Caco-2 (cell line): ENCODE results near the gene RPL35. TPM values are rescaled to one million over a fixed set of nuclear protein-coding genes. Genes with fewer than 3 reads are reported as not detected.

ENCODE experiments used
- BruUV-seq: library from RNA; stranded (reverse); fragments of 400-500 nt; replicated peaks from 2 replicates; lab custom pipeline; 2021; lab: Mats Ljungman, UMichigan
- CTCF ChIA-PET: fragments of 300-600 bp; sonication (Branson Sonifier 250); formaldehyde crosslinking; loops from one replicate; lab custom pipeline; 2022; ENCODE audit warnings: antibody characterized with exemption; lab: Charles Lee
- POLR2A ChIA-PET: fragments of 300-600 bp; sonication (Branson Sonifier 250); formaldehyde crosslinking; loops from one replicate; lab custom pipeline; 2022; ENCODE audit warnings: antibody characterized with exemption; lab: Charles Lee
- DNase-seq, 2 experiments: peaks; one replicate each; pipeline versions ENCODE4 v3.0.0 to v3.0.0-alpha.2; 2020 to 2022
- H3K27me3 ChIP-seq: replicated peaks from 2 replicates; pipeline ENCODE4 v1.6.0; 2011; ENCODE audit warnings: low read length; ENCODE audit not compliant: control insufficient read depth, insufficient read depth
- H3K36me3 ChIP-seq: 2 replicates; pipeline ENCODE4 v1.5.1; 2011; ENCODE audit warnings: low read length; ENCODE audit not compliant: control insufficient read depth, insufficient read depth
- H3K4me1 ChIP-seq: fragments of 250-450 bp; sonication (Bioruptor Pico); 2 replicates; pipeline ENCODE4 v1.5.1; 2020; ENCODE audit warnings: mild to moderate bottlenecking
- H3K4me3 ChIP-seq: 2 replicates; pipeline ENCODE4 v1.5.1; 2011; ENCODE audit warnings: low read depth, mild to moderate bottlenecking, control low read depth, low read length
- H3K9me3 ChIP-seq: fragments of 250-450 bp; sonication (Bioruptor Pico); 2 replicates; pipeline ENCODE4 v1.5.1; 2020; ENCODE audit warnings: mild to moderate bottlenecking, moderate library complexity
- H3K27ac Mint-ChIP-seq: one replicate; pipeline ENCODE4 v1.8.0; 2022; ENCODE audit warnings: mixed read lengths; ENCODE audit not compliant: unreplicated experiment
- H3K27me3 Mint-ChIP-seq: one replicate; pipeline ENCODE4 v1.8.0; 2022; ENCODE audit warnings: mixed read lengths; ENCODE audit not compliant: insufficient read depth, unreplicated experiment
- H3K36me3 Mint-ChIP-seq: one replicate; pipeline ENCODE4 v1.8.0; 2022; ENCODE audit warnings: mild to moderate bottlenecking, mixed read lengths; ENCODE audit not compliant: insufficient read depth, unreplicated experiment
- H3K4me1 Mint-ChIP-seq: one replicate; pipeline ENCODE4 v1.8.0; 2022; ENCODE audit warnings: low read depth, mixed read lengths; ENCODE audit not compliant: unreplicated experiment
- H3K4me3 Mint-ChIP-seq: one replicate; pipeline ENCODE4 v1.8.0; 2022; ENCODE audit warnings: mild to moderate bottlenecking, moderate library complexity, mixed read lengths; ENCODE audit not compliant: unreplicated experiment
- H3K9me3 Mint-ChIP-seq: one replicate; pipeline ENCODE4 v1.8.0; 2022; ENCODE audit warnings: mixed read lengths; ENCODE audit not compliant: unreplicated experiment
- intact Hi-C: fragments of 100-400 bp; cut with micrococcal nuclease; formaldehyde crosslinking; loops from one replicate; pipeline ENCODE4 v1.10.0; 2022; ENCODE audit not compliant: unreplicated experiment
- total RNA-seq: library from RNA; stranded (reverse); gene quantifications from 2 replicates; pipeline ENCODE4 v1.2.3, GENCODE V29; 2022
- TF ChIP-seq, protein P1 (sequence below), 2 experiments: fragments of 200-600 bp in 1 of 2; IDR thresholded peaks; 1 replicate in 1 of 2; 2 replicates in 1 of 2; pipeline versions ENCODE4 v1.5.1 to v1.8.0; 2011 to 2022; ENCODE audit warnings: antibody characterized with exemption in 1 of 2, control low read depth in 1 of 2, inconsistent platforms in 1 of 2, low read depth in 1 of 2, low read length in 1 of 2, mild to moderate bottlenecking in 1 of 2, moderate library complexity in 1 of 2; ENCODE audit not compliant: insufficient read depth in 1 of 2, severe bottlenecking in 1 of 2, unreplicated experiment in 1 of 2

RPL35 gene
- total RNA-seq, 1 experiment from 2014 or later: 1,528 TPM

DNA sequence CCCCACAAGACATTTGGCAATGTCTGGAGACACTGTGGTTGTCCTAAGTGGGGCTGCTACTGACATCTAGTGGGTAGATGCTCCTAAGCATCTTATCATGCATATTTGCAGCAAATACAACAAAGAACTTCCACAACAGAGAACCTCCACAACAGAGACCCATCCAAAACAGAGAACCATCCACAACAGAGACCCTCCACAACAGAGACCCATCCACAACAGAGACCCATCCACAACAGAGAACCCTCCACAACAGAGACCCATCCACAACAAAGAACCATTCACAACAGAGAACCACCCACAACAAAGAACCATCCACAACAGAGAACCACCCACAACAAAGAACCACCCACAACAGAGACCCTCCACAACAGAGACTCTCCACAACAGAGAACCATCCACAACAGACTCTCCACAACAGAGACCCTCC lies 33.0 kb upstream of the RPL35 start:
- CTCF ChIA-PET: no interaction called here
- no peaks in the 10 kb centered on the region for H3K27me3 ChIP-seq
- Mint-ChIP-seq H3K27ac (no peak overlapping the region), H3K4me3 (no peak overlapping the region), H3K9me3 (no peaks in the 10 kb centered on the region), H3K36me3 (peaks cover 28% of the 10 kb centered on the region), H3K27me3 (no peaks in the 10 kb centered on the region), H3K4me1 (no peaks in the 10 kb centered on the region)
- no TSS peak for BruUV-seq
- H3K36me3 ChIP-seq: no peaks in the 10 kb centered on the region
- H3K9me3 ChIP-seq: no peaks in the 10 kb centered on the region
- POLR2A ChIA-PET: no interaction called here
- peak in 1 of 2 experiments; percentile 43 for DNase-seq
- TF ChIP-seq, protein P1, sequence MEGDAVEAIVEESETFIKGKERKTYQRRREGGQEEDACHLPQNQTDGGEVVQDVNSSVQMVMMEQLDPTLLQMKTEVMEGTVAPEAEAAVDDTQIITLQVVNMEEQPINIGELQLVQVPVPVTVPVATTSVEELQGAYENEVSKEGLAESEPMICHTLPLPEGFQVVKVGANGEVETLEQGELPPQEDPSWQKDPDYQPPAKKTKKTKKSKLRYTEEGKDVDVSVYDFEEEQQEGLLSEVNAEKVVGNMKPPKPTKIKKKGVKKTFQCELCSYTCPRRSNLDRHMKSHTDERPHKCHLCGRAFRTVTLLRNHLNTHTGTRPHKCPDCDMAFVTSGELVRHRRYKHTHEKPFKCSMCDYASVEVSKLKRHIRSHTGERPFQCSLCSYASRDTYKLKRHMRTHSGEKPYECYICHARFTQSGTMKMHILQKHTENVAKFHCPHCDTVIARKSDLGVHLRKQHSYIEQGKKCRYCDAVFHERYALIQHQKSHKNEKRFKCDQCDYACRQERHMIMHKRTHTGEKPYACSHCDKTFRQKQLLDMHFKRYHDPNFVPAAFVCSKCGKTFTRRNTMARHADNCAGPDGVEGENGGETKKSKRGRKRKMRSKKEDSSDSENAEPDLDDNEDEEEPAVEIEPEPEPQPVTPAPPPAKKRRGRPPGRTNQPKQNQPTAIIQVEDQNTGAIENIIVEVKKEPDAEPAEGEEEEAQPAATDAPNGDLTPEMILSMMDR (IDR thresholded peaks at IDR 0.05; ENCODE audit: insufficient read depth in 1 of 2, low read depth in 1 of 2, low read length in 1 of 2, severe bottlenecking in 1 of 2, unreplicated experiment in 1 of 2): peak; percentile 40 to 52
- intact Hi-C loops: loop anchor here (1.0 kb wide), 1 partner anchor 37 kb away; no protein-coding TSS in a partner anchor
- peaks cover 16% of the 10 kb centered on the region for H3K4me1 ChIP-seq
- H3K4me3 ChIP-seq: no peak overlapping the region

DNA sequence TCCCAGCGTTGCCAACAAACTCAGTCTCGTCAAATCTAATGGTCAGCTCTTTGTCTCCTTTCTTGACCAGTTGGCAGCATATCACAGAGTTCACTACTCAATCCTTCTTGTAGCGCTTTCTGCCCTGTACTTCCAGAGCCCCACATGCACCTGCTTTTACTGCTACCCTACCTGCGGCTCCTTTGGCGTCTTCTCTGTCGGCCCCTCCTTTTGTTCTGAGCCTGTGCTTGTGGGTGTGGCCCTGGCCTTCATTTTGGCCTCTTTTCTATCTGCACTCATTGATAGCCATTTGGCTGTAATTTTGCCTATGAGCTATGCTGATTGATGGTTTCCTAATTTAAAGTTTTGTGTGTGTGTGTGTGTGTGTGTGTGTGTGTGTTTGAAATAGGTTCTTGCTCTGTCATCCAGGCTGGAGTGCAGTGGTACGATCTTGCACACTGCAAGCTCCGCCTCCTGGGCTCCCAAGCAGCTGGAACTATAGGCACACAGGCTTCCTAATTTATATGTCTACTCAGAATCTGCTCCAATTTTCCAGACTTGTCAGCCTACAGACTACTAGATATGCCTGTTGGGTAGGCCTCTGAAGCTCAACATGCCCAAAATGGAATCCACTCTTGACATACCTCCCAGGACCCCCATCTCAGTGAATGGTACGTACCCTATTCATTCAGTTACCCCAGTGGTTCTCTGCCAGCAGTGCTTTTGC lies 32.4 kb upstream of the RPL35 start:
- H3K9me3 Mint-ChIP-seq: no peaks in the 10 kb centered on the region
- no peak overlapping the region for H3K27ac Mint-ChIP-seq
- Histone ChIP-seq H3K4me3 (no peak overlapping the region), H3K27me3 (no peaks in the 10 kb centered on the region), H3K4me1 (peaks cover 16% of the 10 kb centered on the region), H3K9me3 (no peaks in the 10 kb centered on the region), H3K36me3 (no peaks in the 10 kb centered on the region)
- H3K4me3 Mint-ChIP-seq: no peak overlapping the region
- intact Hi-C loops: loop anchor here (1.0 kb wide), 1 partner anchor 37 kb away; no protein-coding TSS in a partner anchor
- POLR2A ChIA-PET: no interaction called here
- no peak for DNase-seq
- H3K36me3 Mint-ChIP-seq: peaks cover 32% of the 10 kb centered on the region
- BruUV-seq: no TSS peak
- H3K4me1 Mint-ChIP-seq: no peaks in the 10 kb centered on the region
- TF ChIP-seq, protein P1 (IDR thresholded peaks at IDR 0.05; ENCODE audit: insufficient read depth in 1 of 2, low read depth in 1 of 2, low read length in 1 of 2, severe bottlenecking in 1 of 2, unreplicated experiment in 1 of 2): no peak
- CTCF ChIA-PET: no interaction called here
- no peaks in the 10 kb centered on the region for H3K27me3 Mint-ChIP-seq

DNA sequence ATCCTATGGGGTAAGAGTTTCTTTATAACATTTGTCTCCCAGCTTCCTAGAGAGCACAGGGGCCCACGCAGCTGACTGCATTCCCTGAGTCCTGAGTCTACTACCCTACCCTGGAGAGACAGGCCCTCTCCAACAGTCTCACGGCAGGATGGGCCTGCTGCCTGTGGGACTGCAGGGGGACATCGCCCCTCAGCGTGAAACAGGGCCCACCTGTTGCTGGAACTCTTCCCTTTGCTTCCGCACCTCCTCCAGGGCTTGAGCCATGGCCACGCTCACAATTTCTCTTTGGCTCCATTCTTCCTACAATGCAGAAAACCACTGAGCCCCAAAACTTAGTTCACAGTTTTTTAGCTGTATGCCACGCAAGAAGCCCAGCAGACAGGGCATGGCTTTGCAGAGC lies 28.4 kb upstream of the RPL35 start:
- Histone ChIP-seq H3K36me3 (no peaks in the 10 kb centered on the region), H3K4me3 (no peak overlapping the region), H3K4me1 (no peaks in the 10 kb centered on the region), H3K9me3 (no peaks in the 10 kb centered on the region), H3K27me3 (no peaks in the 10 kb centered on the region)
- no TSS peak for BruUV-seq
- no peaks in the 10 kb centered on the region for H3K4me1 Mint-ChIP-seq
- H3K36me3 Mint-ChIP-seq: peaks cover 29% of the 10 kb centered on the region
- H3K4me3 Mint-ChIP-seq: no peak overlapping the region
- POLR2A ChIA-PET: no interaction called here
- H3K9me3 Mint-ChIP-seq: no peaks in the 10 kb centered on the region
- CTCF ChIA-PET: no interaction called here
- H3K27ac Mint-ChIP-seq: no peak overlapping the region
- DNase-seq: no peak
- no peaks in the 10 kb centered on the region for H3K27me3 Mint-ChIP-seq
- TF ChIP-seq, protein P1 (IDR thresholded peaks at IDR 0.05; ENCODE audit: insufficient read depth in 1 of 2, low read depth in 1 of 2, low read length in 1 of 2, severe bottlenecking in 1 of 2, unreplicated experiment in 1 of 2): no peak
- intact Hi-C loops: no loop called here
